Measurements from ENCODE around the gene CHGA.

GRCh38 chr14:92945544-92945943 is 22.6 kb downstream of the CHGA start:
- TF ChIP-seq EZH2 (IDR thresholded peaks at IDR 0.05; ENCODE audit: borderline replicate concordance, insufficient read depth, low read depth, low read length, poor library complexity, severe bottlenecking) (no peak), CTCF (IDR thresholded peaks at IDR 0.05) (no peak)

All from B cell (primary cell).